Neural crest cell (in vitro differentiated cells): ENCODE results near the gene CSTF3. TPM values are rescaled to one million over a fixed set of nuclear protein-coding genes. Genes with fewer than 3 reads are reported as not detected.

ENCODE experiments used
- DNase-seq: peaks from one replicate; pipeline ENCODE4 v3.0.0; 2021; ENCODE audit warnings: low read depth, mixed read lengths, low spot score
- H3K27ac Mint-ChIP-seq: one replicate; pipeline ENCODE4 v1.8.0; 2021; ENCODE audit warnings: mild to moderate bottlenecking, mixed read lengths; ENCODE audit not compliant: unreplicated experiment
- H3K27me3 Mint-ChIP-seq: 2 replicates; pipeline ENCODE4 v1.8.0; 2021; ENCODE audit warnings: low read depth, mild to moderate bottlenecking, mixed read lengths
- H3K36me3 Mint-ChIP-seq: 2 replicates; pipeline ENCODE4 v1.8.0; 2021; ENCODE audit warnings: low read depth, mild to moderate bottlenecking, mixed read lengths
- H3K4me1 Mint-ChIP-seq: 2 replicates; pipeline ENCODE4 v1.8.0; 2021; ENCODE audit warnings: mixed read lengths
- H3K4me3 Mint-ChIP-seq: one replicate; pipeline ENCODE4 v1.8.0; 2021; ENCODE audit warnings: mild to moderate bottlenecking, mixed read lengths
- H3K9me3 Mint-ChIP-seq: 2 replicates; pipeline ENCODE4 v1.8.0; 2021; ENCODE audit warnings: mixed read lengths
- CTCF ChIP-seq: fragments of 200-600 bp; sonication (generic); conservative IDR thresholded peaks from 2 replicates; pipeline ENCODE4 v1.5.0; 2021; ENCODE audit warnings: antibody characterized with exemption, mild to moderate bottlenecking
- total RNA-seq: library from RNA; stranded (reverse); gene quantifications from 2 replicates; pipeline ENCODE4 v1.2.1, GENCODE V29; 2021

Gene CSTF3
- total RNA-seq, 1 donor from 2014 or later, result 72.1 TPM

- H3K27ac Mint-ChIP-seq, result no peak overlapping the region
- TF ChIP-seq CTCF, result no peak
- no peaks in the 10 kb centered on the region for H3K36me3 Mint-ChIP-seq
- H3K27me3 Mint-ChIP-seq, result no peaks in the 10 kb centered on the region
- H3K4me3 Mint-ChIP-seq, result no peak overlapping the region
- H3K9me3 Mint-ChIP-seq, result no peaks in the 10 kb centered on the region
- DNase-seq, result no peak
- H3K4me1 Mint-ChIP-seq, result peaks cover 7% of the 10 kb centered on the region
Observed at GRCh38 chr11:33035011-33035410, 126.3 kb downstream of the CSTF3 start.

Other genes starting within 250 kb of the CSTF3 start
- gene DEPDC7, start 145.6 kb downstream of the CSTF3 start, total RNA-seq, result 3.9 and 4.2 TPM in 2 replicates
- gene TCP11L1, start 121.9 kb downstream of the CSTF3 start, total RNA-seq, result 24.0 and 25.0 TPM in 2 replicates
- 33.8 and 39.0 TPM in 2 replicates for gene HIPK3, start 95.9 kb upstream of the CSTF3 start, total RNA-seq
- gene KIAA1549L, start 214.6 kb upstream of the CSTF3 start, total RNA-seq, result 17.4 and 18.0 TPM in 2 replicates